ENCODE measurements around the gene RTTN.
"Not testable (repeated sequence)": the region's sequence is repeated elsewhere in the genome, so short reads cannot be mapped to it uniquely, and the experiment has no call there.

RTTN gene

GRCh38 chr18:70205421-70206397, at the start of gene RTTN:
TSS of gene RTTN (minus strand) at chr18:70205687. CDS start at chr18:70205658, 29 bp downstream.
- no peaks in the 10 kb centered on the region for H3K27me3 Mint-ChIP-seq
- H3K9me3 Mint-ChIP-seq: no peaks in the 10 kb centered on the region
- H3K4me3 Mint-ChIP-seq: peak within 1 kb of the TSS; percentile 97
- peaks cover 29% of the 10 kb centered on the region for H3K4me1 Mint-ChIP-seq
- H3K27ac Mint-ChIP-seq: peak within 1 kb of the TSS; percentile 100
- H3K36me3 Mint-ChIP-seq: peaks cover 4% of the 10 kb centered on the region

DNA sequence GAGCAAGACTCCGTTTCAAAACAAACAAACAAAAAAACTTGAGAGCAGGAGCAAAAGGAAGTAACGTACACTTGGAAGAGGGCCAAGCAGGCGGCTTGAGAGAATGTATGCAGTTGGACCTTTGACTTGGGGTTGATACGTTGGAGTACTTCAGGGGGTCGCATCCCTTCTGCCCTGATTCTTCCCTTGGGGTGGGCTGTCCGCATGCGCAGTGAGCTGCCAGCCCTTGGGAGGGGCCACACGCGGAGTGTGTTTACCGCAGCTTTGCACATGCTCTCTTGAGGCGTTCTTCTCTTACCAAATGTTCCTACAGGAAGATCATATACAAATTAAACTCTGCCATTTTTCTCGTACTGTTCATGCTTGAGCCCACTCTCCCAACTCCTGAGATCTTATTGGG, 45.3 kb upstream of the RTTN start:
- Mint-ChIP-seq H3K4me3 (no peak overlapping the region), H3K36me3 (no peaks in the 10 kb centered on the region), H3K4me1 (no peaks in the 10 kb centered on the region), H3K27ac (no peak overlapping the region), H3K9me3 (no peaks in the 10 kb centered on the region), H3K27me3 (peaks cover 4% of the 10 kb centered on the region)

- H3K4me3 Mint-ChIP-seq, H3K27ac Mint-ChIP-seq, H3K36me3 Mint-ChIP-seq, H3K4me1 Mint-ChIP-seq, H3K27me3 Mint-ChIP-seq, H3K9me3 Mint-ChIP-seq: not testable (repeated sequence)
Observed at GRCh38 chr18:70249861-70250260, 44.4 kb upstream of the RTTN start.

- H3K9me3 Mint-ChIP-seq: no peaks in the 10 kb centered on the region
- H3K36me3 Mint-ChIP-seq: no peaks in the 10 kb centered on the region
- no peak overlapping the region for H3K4me3 Mint-ChIP-seq
- no peaks in the 10 kb centered on the region for H3K4me1 Mint-ChIP-seq
- peaks cover under 1% of the 10 kb centered on the region for H3K27me3 Mint-ChIP-seq
- no peak overlapping the region for H3K27ac Mint-ChIP-seq
Observed at GRCh38 chr18:70249118-70249517, 43.6 kb upstream of the RTTN start.

DNA sequence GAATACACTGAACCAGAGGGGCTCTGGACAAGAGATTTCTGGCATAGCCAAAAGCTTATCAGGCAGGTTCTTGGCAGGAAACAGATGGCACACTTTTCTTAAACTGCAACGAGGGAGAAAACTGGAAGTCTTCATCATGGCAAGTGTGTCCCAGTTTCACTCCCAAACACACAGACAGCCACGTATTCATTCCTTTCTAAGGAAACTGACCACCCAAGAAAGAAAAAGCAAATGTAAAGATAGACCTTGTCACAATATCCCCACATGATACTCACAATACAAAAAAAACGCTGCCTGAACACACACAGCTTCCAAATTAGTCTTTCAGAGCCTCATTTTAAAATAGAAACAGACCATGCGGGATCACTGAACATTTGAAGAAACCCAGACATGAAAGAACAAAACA, 40.6 kb upstream of the RTTN start:
- H3K36me3 Mint-ChIP-seq: no peaks in the 10 kb centered on the region
- peaks cover 1% of the 10 kb centered on the region for H3K27me3 Mint-ChIP-seq
- H3K9me3 Mint-ChIP-seq: no peaks in the 10 kb centered on the region
- no peak overlapping the region for H3K27ac Mint-ChIP-seq
- H3K4me1 Mint-ChIP-seq: no peaks in the 10 kb centered on the region
- H3K4me3 Mint-ChIP-seq: no peak overlapping the region

DNA sequence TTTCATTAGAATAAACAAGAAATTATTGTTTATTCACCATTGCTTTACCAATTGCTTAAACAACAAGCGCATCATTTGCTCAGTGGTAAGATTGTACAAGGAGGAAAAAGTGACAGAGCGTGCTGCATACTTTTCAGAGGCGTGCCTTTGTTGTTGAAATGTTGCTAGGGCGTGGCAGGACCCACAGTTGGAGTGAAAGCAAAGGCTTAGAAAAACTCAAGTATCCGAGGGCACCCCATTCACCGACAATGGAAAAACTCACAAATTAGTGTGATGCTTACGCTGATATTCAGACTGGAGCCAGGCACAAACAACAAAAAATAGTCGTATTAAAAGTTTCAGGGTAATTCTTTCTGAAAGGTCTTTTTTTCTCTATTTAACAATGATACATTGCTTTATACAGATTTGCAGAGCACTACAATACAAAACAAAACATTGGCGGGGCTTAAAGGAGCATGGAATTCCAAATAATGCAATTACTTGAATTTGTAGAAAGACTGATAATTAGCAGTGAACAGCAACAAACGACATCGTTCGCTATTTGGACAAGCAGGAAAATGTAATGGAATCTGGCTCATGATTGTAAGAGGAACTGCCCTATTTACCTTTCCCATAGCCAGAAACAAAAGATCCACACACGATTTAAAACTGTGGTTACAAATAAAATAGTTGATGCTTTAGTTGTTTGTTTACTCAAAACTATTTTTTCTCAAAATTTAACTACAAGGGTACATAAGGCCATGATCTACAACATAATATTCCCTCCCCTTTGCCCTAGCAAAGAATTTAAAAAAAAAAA, 37.8 kb upstream of the RTTN start:
- peaks cover 4% of the 10 kb centered on the region for H3K27me3 Mint-ChIP-seq
- H3K9me3 Mint-ChIP-seq: no peaks in the 10 kb centered on the region
- no peaks in the 10 kb centered on the region for H3K36me3 Mint-ChIP-seq
- no peak overlapping the region for H3K4me3 Mint-ChIP-seq
- H3K27ac Mint-ChIP-seq: no peak overlapping the region
- H3K4me1 Mint-ChIP-seq: no peaks in the 10 kb centered on the region

GRCh38 chr18:70236921-70237320, 31.4 kb upstream of the RTTN start:
- H3K9me3 Mint-ChIP-seq, H3K4me3 Mint-ChIP-seq, H3K4me1 Mint-ChIP-seq, H3K27ac Mint-ChIP-seq, H3K36me3 Mint-ChIP-seq: not testable (repeated sequence)
- H3K27me3 Mint-ChIP-seq: peaks cover 16% of the 10 kb centered on the region

DNA sequence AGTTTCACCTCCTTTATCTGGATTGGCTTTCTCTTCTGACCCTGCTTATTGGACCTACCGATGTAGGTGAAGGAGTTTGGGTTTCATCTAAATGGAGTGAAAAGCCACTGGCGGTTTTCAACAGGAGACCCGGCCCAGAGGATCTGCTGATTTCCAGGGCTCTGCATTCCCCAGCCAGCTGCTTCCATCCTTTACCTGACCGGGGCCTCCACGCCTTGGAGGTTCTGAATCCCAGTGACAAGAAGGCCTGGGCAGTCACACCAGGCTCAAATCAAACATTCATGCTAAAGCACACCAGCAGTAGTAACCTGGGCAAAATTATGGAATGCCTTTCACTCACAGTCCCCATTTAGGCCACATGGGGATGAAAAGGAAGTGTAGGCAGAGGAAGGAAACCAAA, 30.0 kb upstream of the RTTN start:
- H3K27me3 Mint-ChIP-seq: peaks cover 18% of the 10 kb centered on the region

GRCh38 chr18:70234667-70235459, 29.4 kb upstream of the RTTN start:
- Mint-ChIP-seq H3K4me1 (no peaks in the 10 kb centered on the region), H3K27ac (no peak overlapping the region), H3K4me3 (no peak overlapping the region), H3K36me3 (no peaks in the 10 kb centered on the region), H3K27me3 (peaks cover 20% of the 10 kb centered on the region), H3K9me3 (no peaks in the 10 kb centered on the region)

More for the DNA sequence above, 30.0 kb upstream of the RTTN start:
- H3K36me3 Mint-ChIP-seq: no peaks in the 10 kb centered on the region
- H3K9me3 Mint-ChIP-seq: no peaks in the 10 kb centered on the region
- no peak overlapping the region for H3K27ac Mint-ChIP-seq
- no peaks in the 10 kb centered on the region for H3K4me1 Mint-ChIP-seq
- H3K4me3 Mint-ChIP-seq: no peak overlapping the region

GRCh38 chr18:70233974-70234373, 28.5 kb upstream of the RTTN start:
- Mint-ChIP-seq H3K9me3 (peaks cover 2% of the 10 kb centered on the region), H3K27ac (no peak overlapping the region), H3K27me3 (peaks cover 17% of the 10 kb centered on the region), H3K4me1 (no peaks in the 10 kb centered on the region), H3K36me3 (no peaks in the 10 kb centered on the region), H3K4me3 (no peak overlapping the region)

- Mint-ChIP-seq H3K27ac (no peak overlapping the region), H3K4me1 (no peaks in the 10 kb centered on the region), H3K36me3 (no peaks in the 10 kb centered on the region), H3K4me3 (no peak overlapping the region), H3K27me3 (peaks cover 13% of the 10 kb centered on the region), H3K9me3 (peaks cover 13% of the 10 kb centered on the region)
Observed at GRCh38 chr18:70232261-70232660, 26.8 kb upstream of the RTTN start.

DNA sequence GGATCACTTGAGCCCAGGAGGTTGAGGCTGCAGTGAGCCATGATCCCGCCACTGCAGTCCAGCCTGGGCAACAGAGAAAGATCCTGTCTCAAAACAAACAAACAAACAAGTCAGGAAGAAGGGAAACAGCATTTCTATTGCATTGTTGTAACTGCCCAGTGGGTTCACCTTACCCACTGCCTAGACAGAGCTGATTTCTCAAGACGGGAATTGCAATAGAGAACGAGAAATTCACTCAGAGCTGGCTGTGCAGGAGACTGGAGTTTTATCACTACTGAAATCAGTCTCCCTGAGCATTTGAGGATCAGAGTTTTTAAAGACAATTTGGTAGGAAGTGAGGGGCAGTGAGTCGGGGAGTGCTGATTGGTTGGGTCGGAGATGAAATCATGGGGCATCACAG, 24.2 kb upstream of the RTTN start:
- peaks cover 13% of the 10 kb centered on the region for H3K9me3 Mint-ChIP-seq
- no peak overlapping the region for H3K4me3 Mint-ChIP-seq
- H3K27ac Mint-ChIP-seq: no peak overlapping the region
- no peaks in the 10 kb centered on the region for H3K36me3 Mint-ChIP-seq
- no peaks in the 10 kb centered on the region for H3K4me1 Mint-ChIP-seq
- H3K27me3 Mint-ChIP-seq: peaks cover 9% of the 10 kb centered on the region

DNA sequence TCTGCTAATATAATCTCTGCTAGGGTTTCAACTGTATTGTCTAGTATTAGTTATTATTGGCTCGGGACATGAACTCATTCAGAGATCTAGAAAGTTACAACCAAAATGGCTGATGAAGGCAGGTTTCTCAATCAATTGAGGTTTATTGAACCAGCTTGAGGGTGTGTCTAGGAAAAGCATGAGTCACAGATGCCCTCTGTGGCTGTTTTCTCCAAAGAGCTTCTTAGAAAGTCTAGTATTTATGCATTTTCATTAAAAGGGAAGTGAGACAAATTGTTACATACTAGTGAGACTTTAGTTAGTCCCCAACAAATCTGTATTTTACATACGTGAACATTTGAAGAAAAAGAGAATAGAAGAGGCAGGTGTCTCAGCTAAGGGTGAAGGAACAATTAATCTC, 23.0 kb upstream of the RTTN start:
- no peaks in the 10 kb centered on the region for H3K36me3 Mint-ChIP-seq
- peaks cover 13% of the 10 kb centered on the region for H3K9me3 Mint-ChIP-seq
- H3K4me1 Mint-ChIP-seq: no peaks in the 10 kb centered on the region
- H3K27me3 Mint-ChIP-seq: peaks cover 11% of the 10 kb centered on the region
- no peak overlapping the region for H3K27ac Mint-ChIP-seq
- no peak overlapping the region for H3K4me3 Mint-ChIP-seq

- peaks cover 13% of the 10 kb centered on the region for H3K9me3 Mint-ChIP-seq
- H3K27me3 Mint-ChIP-seq: peaks cover 18% of the 10 kb centered on the region
- H3K4me3 Mint-ChIP-seq: no peak overlapping the region
- H3K36me3 Mint-ChIP-seq: no peaks in the 10 kb centered on the region
- H3K4me1 Mint-ChIP-seq: no peaks in the 10 kb centered on the region
- H3K27ac Mint-ChIP-seq: no peak overlapping the region
Observed at GRCh38 chr18:70227438-70227837, 22.0 kb upstream of the RTTN start.

- H3K4me1 Mint-ChIP-seq: no peaks in the 10 kb centered on the region
- no peaks in the 10 kb centered on the region for H3K36me3 Mint-ChIP-seq
- H3K4me3 Mint-ChIP-seq: no peak overlapping the region
- no peaks in the 10 kb centered on the region for H3K9me3 Mint-ChIP-seq
- no peak overlapping the region for H3K27ac Mint-ChIP-seq
- H3K27me3 Mint-ChIP-seq: peaks cover 38% of the 10 kb centered on the region
Observed at GRCh38 chr18:70221915-70222278, 16.4 kb upstream of the RTTN start.

Data from activated naive CD4-positive, alpha-beta T cell treated with anti-CD3 and anti-CD28 coated beads, Interleukin-2, amount 50 U/mL, for 24 hours (primary cell).